Hepatocyte (in vitro differentiated cells): ENCODE results near the gene CNTNAP2.

Source experiments
- EZH2 ChIP-seq: fragments of 200-600 bp; sonication (generic); IDR thresholded peaks from 2 replicates; pipeline ENCODE4 v1.6.1; 2016; ENCODE audit warnings: antibody characterized with exemption, mild to moderate bottlenecking, borderline replicate concordance
- TF ChIP-seq, protein P1 (sequence below): fragments of 200-600 bp; sonication (generic); IDR thresholded peaks from 2 replicates; pipeline ENCODE4 v1.5.1; 2016; ENCODE audit warnings: antibody characterized with exemption, mild to moderate bottlenecking; ENCODE audit not compliant: poor library complexity

DNA sequence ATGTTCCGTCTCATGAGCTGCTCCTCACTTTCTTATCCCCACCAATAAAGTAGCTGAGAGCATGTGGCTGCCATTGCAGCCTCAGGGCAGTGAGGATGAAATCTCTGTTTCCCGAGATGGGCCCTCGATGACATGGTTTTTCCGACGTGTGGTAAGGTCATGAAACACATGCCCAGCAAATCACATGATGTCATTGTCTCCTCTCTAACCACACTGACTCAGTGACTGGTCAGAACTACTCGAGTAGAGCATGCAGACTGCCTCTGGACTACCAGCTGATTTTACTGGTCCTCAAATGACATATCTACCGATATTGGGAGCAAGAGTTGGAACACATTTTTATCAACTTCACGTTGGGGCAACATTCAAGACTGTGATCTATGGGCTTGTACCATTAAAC is 786.1 kb downstream of the CNTNAP2 start:
- TF ChIP-seq, protein P1, sequence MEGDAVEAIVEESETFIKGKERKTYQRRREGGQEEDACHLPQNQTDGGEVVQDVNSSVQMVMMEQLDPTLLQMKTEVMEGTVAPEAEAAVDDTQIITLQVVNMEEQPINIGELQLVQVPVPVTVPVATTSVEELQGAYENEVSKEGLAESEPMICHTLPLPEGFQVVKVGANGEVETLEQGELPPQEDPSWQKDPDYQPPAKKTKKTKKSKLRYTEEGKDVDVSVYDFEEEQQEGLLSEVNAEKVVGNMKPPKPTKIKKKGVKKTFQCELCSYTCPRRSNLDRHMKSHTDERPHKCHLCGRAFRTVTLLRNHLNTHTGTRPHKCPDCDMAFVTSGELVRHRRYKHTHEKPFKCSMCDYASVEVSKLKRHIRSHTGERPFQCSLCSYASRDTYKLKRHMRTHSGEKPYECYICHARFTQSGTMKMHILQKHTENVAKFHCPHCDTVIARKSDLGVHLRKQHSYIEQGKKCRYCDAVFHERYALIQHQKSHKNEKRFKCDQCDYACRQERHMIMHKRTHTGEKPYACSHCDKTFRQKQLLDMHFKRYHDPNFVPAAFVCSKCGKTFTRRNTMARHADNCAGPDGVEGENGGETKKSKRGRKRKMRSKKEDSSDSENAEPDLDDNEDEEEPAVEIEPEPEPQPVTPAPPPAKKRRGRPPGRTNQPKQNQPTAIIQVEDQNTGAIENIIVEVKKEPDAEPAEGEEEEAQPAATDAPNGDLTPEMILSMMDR = no peak
- no peak for TF ChIP-seq EZH2
